Measurements from ENCODE around the gene CCNE1. TPM values are rescaled to one million over a fixed set of nuclear protein-coding genes. Genes with fewer than 3 reads are reported as not detected.

CCNE1 gene
- total and polyA plus RNA-seq, 2 donors: 3.4 to 8.2 TPM

DNA sequence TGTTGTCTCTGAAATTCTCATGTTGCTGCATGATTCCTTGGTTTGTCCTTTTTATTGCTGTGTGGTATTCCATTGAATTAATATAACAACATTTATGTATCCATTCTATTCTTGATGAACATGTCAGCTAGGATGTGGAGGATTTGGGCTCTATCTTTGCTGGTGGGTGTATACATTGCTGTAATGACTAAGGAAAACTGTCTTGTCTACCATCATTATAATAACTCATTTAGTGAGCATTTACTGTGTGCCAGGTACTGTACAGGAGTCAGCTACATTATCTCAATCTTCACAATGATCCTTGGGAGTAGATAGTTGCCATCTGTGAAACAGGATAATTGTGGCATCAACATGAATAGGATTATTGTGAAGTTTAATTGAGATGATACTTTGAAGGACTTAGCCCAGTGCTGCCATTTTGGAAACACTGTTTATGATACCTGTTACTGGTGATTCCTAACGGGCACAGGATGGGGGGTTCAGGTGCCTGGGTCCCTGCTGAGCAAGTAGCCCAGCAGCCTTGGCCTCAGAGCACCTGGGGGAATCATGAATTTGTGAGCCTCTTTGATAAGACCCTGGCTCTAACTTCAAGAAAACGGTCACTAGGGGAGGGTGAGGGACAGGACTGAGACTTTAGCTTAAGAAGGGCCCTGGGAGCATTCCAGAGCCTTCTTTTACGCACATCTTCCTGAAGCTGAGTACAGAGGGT lies 1.8 kb upstream of the CCNE1 start:
- H3K9me3 ChIP-seq (ENCODE audit: control insufficient read depth in 2 of 2, insufficient read depth in 1 of 2, low read length in 1 of 2): no peaks in the 10 kb centered on the region
- peaks cover 0 to 3% of the 10 kb centered on the region in 2 donors for H3K36me3 ChIP-seq (ENCODE audit: control insufficient read depth in 2 of 2, insufficient read depth in 2 of 2, low read length in 1 of 2)
- H3K27me3 ChIP-seq (ENCODE audit: control insufficient read depth in 2 of 2, insufficient read depth in 1 of 2, low read length in 1 of 2): peaks cover 0 to 5% of the 10 kb centered on the region in 2 donors
- no peak overlapping the region for H3K27ac ChIP-seq (ENCODE audit: low read depth in 1 of 2, low read length in 1 of 2)
- peaks cover 8 to 11% of the 10 kb centered on the region in 2 donors for H3K4me1 ChIP-seq (ENCODE audit: control insufficient read depth in 2 of 2, insufficient read depth in 2 of 2, low read length in 2 of 2)
- DNase-seq (ENCODE audit: low read depth in 6 of 9, low spot score in 9 of 9): no peak
- WGBS: 97% methylated on average over 3 of the region's 3 CpGs
- H3K4me3 ChIP-seq (ENCODE audit: low read length in 2 of 2): no peak overlapping the region

GRCh38 chr19:29810504-29810871 lies 1.3 kb upstream of the CCNE1 start:
- peaks cover 0 to 5% of the 10 kb centered on the region in 2 donors for H3K27me3 ChIP-seq (ENCODE audit: control insufficient read depth in 2 of 2, insufficient read depth in 1 of 2, low read length in 1 of 2)
- peaks cover 11 to 13% of the 10 kb centered on the region in 2 donors for H3K4me1 ChIP-seq (ENCODE audit: control insufficient read depth in 2 of 2, insufficient read depth in 2 of 2, low read length in 2 of 2)
- DNase-seq (ENCODE audit: low read depth in 6 of 9, low spot score in 9 of 9): no peak
- no peak overlapping the region for H3K4me3 ChIP-seq (ENCODE audit: low read length in 2 of 2)
- H3K9me3 ChIP-seq (ENCODE audit: control insufficient read depth in 2 of 2, insufficient read depth in 1 of 2, low read length in 1 of 2): no peaks in the 10 kb centered on the region
- peaks cover 0 to 3% of the 10 kb centered on the region in 2 donors for H3K36me3 ChIP-seq (ENCODE audit: control insufficient read depth in 2 of 2, insufficient read depth in 2 of 2, low read length in 1 of 2)
- WGBS: 95% methylated on average over 4 of the region's 4 CpGs
- no peak overlapping the region for H3K27ac ChIP-seq (ENCODE audit: low read depth in 1 of 2, low read length in 1 of 2)

- WGBS: 7% methylated on average over 104 of the region's 104 CpGs
- peaks cover 0 to 5% of the 10 kb centered on the region in 2 donors for H3K27me3 ChIP-seq (ENCODE audit: control insufficient read depth in 2 of 2, insufficient read depth in 1 of 2, low read length in 1 of 2)
- peak overlapping the region; percentile 24 to 69 for H3K4me3 ChIP-seq (ENCODE audit: low read length in 2 of 2)
- H3K27ac ChIP-seq (ENCODE audit: low read depth in 1 of 2, low read length in 1 of 2): no peak overlapping the region
- DNase-seq (ENCODE audit: low read depth in 6 of 9, low spot score in 9 of 9): no peak
- H3K36me3 ChIP-seq (ENCODE audit: control insufficient read depth in 2 of 2, insufficient read depth in 2 of 2, low read length in 1 of 2): peaks cover 0 to 6% of the 10 kb centered on the region in 2 donors
- H3K9me3 ChIP-seq (ENCODE audit: control insufficient read depth in 2 of 2, insufficient read depth in 1 of 2, low read length in 1 of 2): no peaks in the 10 kb centered on the region
- H3K4me1 ChIP-seq (ENCODE audit: control insufficient read depth in 2 of 2, insufficient read depth in 2 of 2, low read length in 2 of 2): peaks cover 11 to 13% of the 10 kb centered on the region in 2 donors
Observed at GRCh38 chr19:29812080-29812880, 489 bp downstream of the CCNE1 start.

GRCh38 chr19:29812881-29813275 lies 1.1 kb downstream of the CCNE1 start:
- WGBS: 93% methylated on average over 6 of the region's 6 CpGs
- DNase-seq (ENCODE audit: low read depth in 6 of 9, low spot score in 9 of 9): no peak
- peaks cover 11 to 13% of the 10 kb centered on the region in 2 donors for H3K4me1 ChIP-seq (ENCODE audit: control insufficient read depth in 2 of 2, insufficient read depth in 2 of 2, low read length in 2 of 2)
- no peak overlapping the region for H3K27ac ChIP-seq (ENCODE audit: low read depth in 1 of 2, low read length in 1 of 2)
- H3K4me3 ChIP-seq (ENCODE audit: low read length in 2 of 2): peak overlapping the region; percentile 24 to 69
- H3K9me3 ChIP-seq (ENCODE audit: control insufficient read depth in 2 of 2, insufficient read depth in 1 of 2, low read length in 1 of 2): no peaks in the 10 kb centered on the region
- H3K36me3 ChIP-seq (ENCODE audit: control insufficient read depth in 2 of 2, insufficient read depth in 2 of 2, low read length in 1 of 2): peaks cover 0 to 7% of the 10 kb centered on the region in 2 donors
- H3K27me3 ChIP-seq (ENCODE audit: control insufficient read depth in 2 of 2, insufficient read depth in 1 of 2, low read length in 1 of 2): peaks cover 0 to 5% of the 10 kb centered on the region in 2 donors

DNA sequence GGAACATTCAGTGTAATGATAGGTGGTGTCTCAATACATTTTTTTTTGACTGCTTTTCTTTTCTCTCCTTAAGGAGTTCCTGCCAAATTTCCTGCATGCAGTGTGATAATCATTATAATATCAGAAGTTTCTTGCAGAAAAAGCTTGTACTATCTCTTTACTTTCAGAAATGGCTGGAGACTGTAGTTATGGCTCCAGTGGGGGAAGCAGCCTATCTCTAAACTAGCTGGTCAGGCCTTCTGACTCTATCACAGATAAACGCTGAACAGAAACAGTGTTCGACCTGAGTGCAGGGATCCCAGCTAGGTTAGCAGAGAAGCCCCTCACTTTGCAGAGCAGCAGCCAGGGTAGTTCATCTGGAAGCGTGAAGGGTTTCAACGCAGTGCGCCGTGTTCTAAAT lies 1.9 kb downstream of the CCNE1 start:
- 97% methylated on average over 6 of the region's 6 CpGs for WGBS
- no peak for DNase-seq (ENCODE audit: low read depth in 6 of 9, low spot score in 9 of 9)
- H3K4me3 ChIP-seq (ENCODE audit: low read length in 2 of 2): no peak overlapping the region

GRCh38 chr19:29815231-29815630 lies 3.4 kb downstream of the CCNE1 start:
- no peak overlapping the region for H3K27ac ChIP-seq (ENCODE audit: low read depth in 1 of 2, low read length in 1 of 2)
- H3K4me1 ChIP-seq (ENCODE audit: control insufficient read depth in 2 of 2, insufficient read depth in 2 of 2, low read length in 2 of 2): peaks cover 11 to 13% of the 10 kb centered on the region in 2 donors
- peak in 1 of 9 donors; percentile 41 for DNase-seq (ENCODE audit: low read depth in 6 of 9, low spot score in 9 of 9)
- peaks cover 11 to 12% of the 10 kb centered on the region in 2 donors for H3K36me3 ChIP-seq (ENCODE audit: control insufficient read depth in 2 of 2, insufficient read depth in 2 of 2, low read length in 1 of 2)
- H3K27me3 ChIP-seq (ENCODE audit: control insufficient read depth in 2 of 2, insufficient read depth in 1 of 2, low read length in 1 of 2): peaks cover 0 to 5% of the 10 kb centered on the region in 2 donors
- H3K4me3 ChIP-seq (ENCODE audit: low read length in 2 of 2): no peak overlapping the region
- WGBS: 20% methylated on average over 7 of the region's 7 CpGs
- no peaks in the 10 kb centered on the region for H3K9me3 ChIP-seq (ENCODE audit: control insufficient read depth in 2 of 2, insufficient read depth in 1 of 2, low read length in 1 of 2)

More for the DNA sequence above, 1.9 kb downstream of the CCNE1 start:
- Histone ChIP-seq H3K27me3 (ENCODE audit: control insufficient read depth in 2 of 2, insufficient read depth in 1 of 2, low read length in 1 of 2) (peaks cover 0 to 5% of the 10 kb centered on the region in 2 donors), H3K36me3 (ENCODE audit: control insufficient read depth in 2 of 2, insufficient read depth in 2 of 2, low read length in 1 of 2) (peaks cover 0 to 7% of the 10 kb centered on the region in 2 donors), H3K4me1 (ENCODE audit: control insufficient read depth in 2 of 2, insufficient read depth in 2 of 2, low read length in 2 of 2) (peaks cover 11 to 13% of the 10 kb centered on the region in 2 donors), H3K27ac (ENCODE audit: low read depth in 1 of 2, low read length in 1 of 2) (no peak overlapping the region), H3K9me3 (ENCODE audit: control insufficient read depth in 2 of 2, insufficient read depth in 1 of 2, low read length in 1 of 2) (no peaks in the 10 kb centered on the region)

- Histone ChIP-seq H3K4me1 (ENCODE audit: control insufficient read depth in 2 of 2, insufficient read depth in 2 of 2, low read length in 2 of 2) (peaks cover 5 to 9% of the 10 kb centered on the region in 2 donors), H3K36me3 (ENCODE audit: control insufficient read depth in 2 of 2, insufficient read depth in 2 of 2, low read length in 1 of 2) (peaks cover 19 to 25% of the 10 kb centered on the region in 2 donors), H3K4me3 (ENCODE audit: low read length in 2 of 2) (no peak overlapping the region), H3K27ac (ENCODE audit: low read depth in 1 of 2, low read length in 1 of 2) (no peak overlapping the region), H3K27me3 (ENCODE audit: control insufficient read depth in 2 of 2, insufficient read depth in 1 of 2, low read length in 1 of 2) (peaks cover 0 to 5% of the 10 kb centered on the region in 2 donors), H3K9me3 (ENCODE audit: control insufficient read depth in 2 of 2, insufficient read depth in 1 of 2, low read length in 1 of 2) (no peaks in the 10 kb centered on the region)
- WGBS: 96% methylated on average over 4 of the region's 4 CpGs
- DNase-seq (ENCODE audit: low read depth in 6 of 9, low spot score in 9 of 9): no peak
Observed at GRCh38 chr19:29817316-29817715, 5.5 kb downstream of the CCNE1 start.

DNA sequence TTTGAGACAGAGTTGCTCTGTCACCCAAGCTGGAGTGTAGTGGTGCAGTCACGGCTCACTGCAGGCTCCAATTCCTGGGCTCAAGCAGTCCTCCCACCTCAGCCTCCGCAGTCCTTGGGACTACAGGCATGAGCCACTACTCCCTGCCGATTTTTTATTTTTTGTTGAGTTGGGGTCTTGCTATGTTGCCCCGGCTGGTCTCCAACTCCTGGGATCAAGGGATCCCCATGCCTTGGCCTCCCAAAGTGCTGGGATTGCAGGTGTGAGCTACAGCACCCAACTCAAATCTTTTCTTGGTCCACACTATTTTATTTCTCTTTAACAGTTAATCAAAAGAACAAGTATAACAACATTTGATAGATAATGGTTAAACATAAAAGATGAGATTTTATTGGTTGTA lies 7.5 kb downstream of the CCNE1 start:
- Histone ChIP-seq H3K9me3 (ENCODE audit: control insufficient read depth in 2 of 2, insufficient read depth in 1 of 2, low read length in 1 of 2) (no peaks in the 10 kb centered on the region), H3K27ac (ENCODE audit: low read depth in 1 of 2, low read length in 1 of 2) (no peak overlapping the region), H3K36me3 (ENCODE audit: control insufficient read depth in 2 of 2, insufficient read depth in 2 of 2, low read length in 1 of 2) (peaks cover 31 to 32% of the 10 kb centered on the region in 2 donors), H3K27me3 (ENCODE audit: control insufficient read depth in 2 of 2, insufficient read depth in 1 of 2, low read length in 1 of 2) (no peaks in the 10 kb centered on the region), H3K4me1 (ENCODE audit: control insufficient read depth in 2 of 2, insufficient read depth in 2 of 2, low read length in 2 of 2) (peaks cover 0 to 5% of the 10 kb centered on the region in 2 donors), H3K4me3 (ENCODE audit: low read length in 2 of 2) (no peak overlapping the region)
- WGBS: 98% methylated on average over 4 of the region's 4 CpGs
- DNase-seq (ENCODE audit: low read depth in 6 of 9, low spot score in 9 of 9): no peak

- no peaks in the 10 kb centered on the region for H3K27me3 ChIP-seq (ENCODE audit: control insufficient read depth in 2 of 2, insufficient read depth in 1 of 2, low read length in 1 of 2)
- H3K27ac ChIP-seq (ENCODE audit: low read depth in 1 of 2, low read length in 1 of 2): no peak overlapping the region
- WGBS: 98% methylated on average over 6 of the region's 6 CpGs
- H3K9me3 ChIP-seq (ENCODE audit: control insufficient read depth in 2 of 2, insufficient read depth in 1 of 2, low read length in 1 of 2): no peaks in the 10 kb centered on the region
- H3K36me3 ChIP-seq (ENCODE audit: control insufficient read depth in 2 of 2, insufficient read depth in 2 of 2, low read length in 1 of 2): peaks cover 31% of the 10 kb centered on the region in 2 donors
- DNase-seq (ENCODE audit: low read depth in 6 of 9, low spot score in 9 of 9): no peak
- H3K4me1 ChIP-seq (ENCODE audit: control insufficient read depth in 2 of 2, insufficient read depth in 2 of 2, low read length in 2 of 2): peaks cover 0 to 4% of the 10 kb centered on the region in 2 donors
- H3K4me3 ChIP-seq (ENCODE audit: low read length in 2 of 2): no peak overlapping the region
Observed at GRCh38 chr19:29819986-29820385, 8.2 kb downstream of the CCNE1 start.
